Mesenchymal stem cell (in vitro differentiated cells and primary cell): ENCODE results near the gene RPUSD3.
"Not testable (repeated sequence)": the region's sequence is repeated elsewhere in the genome, so short reads cannot be mapped to it uniquely, and the experiment has no call there.

Source experiments
- DNase-seq: peaks from one replicate; pipeline ENCODE4 v3.0.0-alpha.2; 2013
- H2AFZ ChIP-seq: one replicate; pipeline ENCODE4 v1.6.1; 2013; ENCODE audit warnings: low read depth, mild to moderate bottlenecking, control low read depth, inconsistent platforms, low read length, moderate library complexity
- H2AK5ac ChIP-seq: 2 replicates; pipeline ENCODE4 v1.6.1; 2013; ENCODE audit warnings: low read length, moderate library complexity, mild to moderate bottlenecking, inconsistent platforms; ENCODE audit not compliant: severe bottlenecking
- H2BK120ac ChIP-seq: one replicate; pipeline ENCODE4 v1.6.1; 2013; ENCODE audit warnings: low read depth, mild to moderate bottlenecking, inconsistent platforms, low read length, moderate library complexity
- H2BK12ac ChIP-seq, 2 experiments: one replicate each; pipeline ENCODE4 v1.6.1; 2013; ENCODE audit warnings: inconsistent platforms in 2 of 2, low read length in 2 of 2, mild to moderate bottlenecking in 2 of 2, moderate library complexity in 2 of 2, control low read depth in 1 of 2
- H2BK15ac ChIP-seq: one replicate; pipeline ENCODE4 v1.6.1; 2013; ENCODE audit warnings: mild to moderate bottlenecking, low read depth, inconsistent platforms; ENCODE audit not compliant: poor library complexity, severe bottlenecking
- H2BK5ac ChIP-seq: 2 replicates; pipeline ENCODE4 v1.6.1; 2013; ENCODE audit warnings: low read depth, mild to moderate bottlenecking, low read length, control low read depth, inconsistent platforms; ENCODE audit not compliant: poor library complexity, severe bottlenecking
- H3K14ac ChIP-seq, 2 experiments: one replicate each; pipeline ENCODE4 v1.6.1; 2013; ENCODE audit warnings: inconsistent platforms in 2 of 2, low read length in 2 of 2, control low read depth in 1 of 2, mild to moderate bottlenecking in 1 of 2, moderate library complexity in 1 of 2
- H3K18ac ChIP-seq, 2 experiments: one replicate each; pipeline ENCODE4 v1.6.1; 2013; ENCODE audit warnings: inconsistent platforms in 2 of 2, low read length in 2 of 2, control low read depth in 1 of 2, low read depth in 1 of 2, mild to moderate bottlenecking in 1 of 2
- H3K23ac ChIP-seq, 2 experiments: one replicate each; pipeline ENCODE4 v1.6.1; 2013; ENCODE audit warnings: inconsistent platforms in 2 of 2, low read length in 2 of 2, mild to moderate bottlenecking in 2 of 2, moderate library complexity in 2 of 2, control low read depth in 1 of 2
- H3K27ac ChIP-seq: 2 replicates; pipeline ENCODE4 v1.5.1; 2013; ENCODE audit warnings: mild to moderate bottlenecking, moderate library complexity, low read length, control low read depth, inconsistent platforms; ENCODE audit not compliant: poor library complexity, severe bottlenecking
- H3K27me3 ChIP-seq, 2 experiments: 2 replicates each; pipeline versions ENCODE4 v1.6.1 to v1.7.0; 2013; ENCODE audit warnings: low read length in 2 of 2, mild to moderate bottlenecking in 2 of 2, moderate library complexity in 2 of 2, control low read depth in 1 of 2, inconsistent platforms in 1 of 2; ENCODE audit not compliant: control insufficient read depth in 1 of 2, insufficient read depth in 1 of 2
- H3K36me3 ChIP-seq, 2 experiments: 2 replicates each; pipeline versions ENCODE4 v1.6.1 to v1.7.0; 2013; ENCODE audit warnings: low read length in 2 of 2, control low read depth in 1 of 2, inconsistent platforms in 1 of 2, low read depth in 1 of 2, mild to moderate bottlenecking in 1 of 2; ENCODE audit not compliant: insufficient read depth in 2 of 2, control insufficient read depth in 1 of 2
- H3K4ac ChIP-seq, 2 experiments: one replicate each; pipeline ENCODE4 v1.6.1; 2013; ENCODE audit warnings: inconsistent platforms in 2 of 2, low read length in 2 of 2, mild to moderate bottlenecking in 2 of 2, moderate library complexity in 2 of 2, control low read depth in 1 of 2, low read depth in 1 of 2
- H3K4me1 ChIP-seq: 2 replicates; pipeline ENCODE4 v1.6.1; 2013; ENCODE audit warnings: low read depth, low read length, control low read depth; ENCODE audit not compliant: control insufficient read depth, insufficient read depth
- H3K4me2 ChIP-seq: 2 replicates; pipeline ENCODE4 v1.6.1; 2013; ENCODE audit warnings: low read length, mild to moderate bottlenecking, inconsistent platforms; ENCODE audit not compliant: poor library complexity, severe bottlenecking
- H3K4me3 ChIP-seq, 2 experiments: 2 replicates each; pipeline versions ENCODE4 v1.5.1 to v1.7.0; 2013; ENCODE audit warnings: low read length in 2 of 2, mild to moderate bottlenecking in 2 of 2, control low read depth in 1 of 2, low read depth in 1 of 2; ENCODE audit not compliant: insufficient read depth in 1 of 2
- H3K79me1 ChIP-seq: replicated peaks from 2 replicates; pipeline ENCODE4 v1.6.1; 2013; ENCODE audit warnings: mild to moderate bottlenecking, control low read depth, low read length, inconsistent platforms; ENCODE audit not compliant: poor library complexity, severe bottlenecking
- H3K9ac ChIP-seq: 2 replicates; pipeline ENCODE4 v1.7.0; 2013; ENCODE audit warnings: mild to moderate bottlenecking, low read length, moderate library complexity
- H3K9me3 ChIP-seq: 2 replicates; pipeline ENCODE4 v1.7.0; 2013; ENCODE audit warnings: mild to moderate bottlenecking, low read length; ENCODE audit not compliant: control insufficient read depth
- H4K8ac ChIP-seq: one replicate; pipeline ENCODE4 v1.6.1; 2013; ENCODE audit warnings: inconsistent platforms, mild to moderate bottlenecking, low read length, moderate library complexity
- H4K91ac ChIP-seq: one replicate; pipeline ENCODE4 v1.6.1; 2013; ENCODE audit warnings: mild to moderate bottlenecking, low read length, inconsistent platforms
- WGBS: methylation state at CpG from one replicate; pipeline ENCODE4 v1.1.7; 2013; ENCODE audit warnings: mixed read lengths; 5-methylcytosine and 5-hydroxymethylcytosine counted together

RPUSD3 gene

GRCh38 chr3:9878700-9879099 lies 34.9 kb upstream of the RPUSD3 start:
- H3K14ac ChIP-seq: peak overlapping the region in 1 of 2 experiments; percentile 9
- H3K9me3 ChIP-seq: no peaks in the 10 kb centered on the region
- H3K4me3 ChIP-seq: no peak overlapping the region
- H3K9ac ChIP-seq: no peak overlapping the region
- H3K79me1 ChIP-seq: no peaks in the 10 kb centered on the region
- H3K4me1 ChIP-seq: no peaks in the 10 kb centered on the region
- H2AK5ac ChIP-seq: no peak overlapping the region
- no peaks in the 10 kb centered on the region for H3K36me3 ChIP-seq
- no peak for DNase-seq
- no peak overlapping the region for H2BK120ac ChIP-seq
- H4K8ac ChIP-seq: no peak overlapping the region
- H2AFZ ChIP-seq: no peak overlapping the region
- H3K27me3 ChIP-seq: peaks cover 0 to 4% of the 10 kb centered on the region in 2 experiments
- no peak overlapping the region for H2BK12ac ChIP-seq
- H3K4me2 ChIP-seq: no peak overlapping the region
- no peak overlapping the region for H3K18ac ChIP-seq
- no peak overlapping the region for H3K4ac ChIP-seq
- 76% methylated on average over 5 of the region's 5 CpGs for WGBS
- H3K27ac ChIP-seq: no peak overlapping the region
- no peak overlapping the region for H4K91ac ChIP-seq
- no peak overlapping the region for H2BK5ac ChIP-seq
- no peak overlapping the region for H2BK15ac ChIP-seq
- no peak overlapping the region for H3K23ac ChIP-seq

GRCh38 chr3:9876991-9877390 lies 33.2 kb upstream of the RPUSD3 start:
- Histone ChIP-seq H2BK120ac (peak overlapping the region; percentile 38), H3K4me1 (no peaks in the 10 kb centered on the region), H3K27ac (no peak overlapping the region), H3K79me1 (no peaks in the 10 kb centered on the region), H4K91ac (no peak overlapping the region), H3K14ac (no peak overlapping the region), H3K23ac (no peak overlapping the region), H3K4me2 (no peak overlapping the region), H2BK12ac (no peak overlapping the region), H3K4me3 (no peak overlapping the region), H2BK15ac (no peak overlapping the region), H3K18ac (no peak overlapping the region), H2AK5ac (no peak overlapping the region), H3K9ac (no peak overlapping the region), H3K9me3 (no peaks in the 10 kb centered on the region), H2AFZ (no peak overlapping the region), H3K4ac (no peak overlapping the region), H2BK5ac (no peak overlapping the region), H4K8ac (no peak overlapping the region), H3K36me3 (no peaks in the 10 kb centered on the region), H3K27me3 (peaks cover 0 to 4% of the 10 kb centered on the region in 2 experiments)
- DNase-seq: no peak
- WGBS: 90% methylated on average over 12 of the region's 12 CpGs

GRCh38 chr3:9876255-9876654 lies 32.4 kb upstream of the RPUSD3 start:
- H3K36me3 ChIP-seq, H3K4me2 ChIP-seq, H2AK5ac ChIP-seq, H2BK15ac ChIP-seq, H2BK120ac ChIP-seq, H2BK5ac ChIP-seq, H3K9ac ChIP-seq, DNase-seq, H3K4ac ChIP-seq, H3K9me3 ChIP-seq, H2BK12ac ChIP-seq, H3K14ac ChIP-seq, H3K27ac ChIP-seq, H3K23ac ChIP-seq, H4K91ac ChIP-seq, H3K27me3 ChIP-seq, H3K4me3 ChIP-seq, H2AFZ ChIP-seq, H3K79me1 ChIP-seq, H3K18ac ChIP-seq, H3K4me1 ChIP-seq, H4K8ac ChIP-seq: not testable (repeated sequence)
- 96% methylated on average over 2 of the region's 4 CpGs for WGBS

- Histone ChIP-seq H3K18ac (no peak overlapping the region), H3K27me3 (peaks cover 0 to 4% of the 10 kb centered on the region in 2 experiments), H2BK15ac (no peak overlapping the region), H3K36me3 (no peaks in the 10 kb centered on the region), H2BK5ac (no peak overlapping the region), H2BK120ac (no peak overlapping the region), H3K4me3 (no peak overlapping the region), H2BK12ac (no peak overlapping the region), H3K4me1 (peaks cover 1% of the 10 kb centered on the region), H3K23ac (no peak overlapping the region), H3K79me1 (no peaks in the 10 kb centered on the region), H4K8ac (no peak overlapping the region), H3K27ac (no peak overlapping the region), H3K4ac (no peak overlapping the region), H3K9ac (no peak overlapping the region), H4K91ac (no peak overlapping the region), H3K4me2 (no peak overlapping the region), H2AFZ (no peak overlapping the region), H3K9me3 (no peaks in the 10 kb centered on the region), H3K14ac (no peak overlapping the region), H2AK5ac (no peak overlapping the region)
- DNase-seq: no peak
Observed at GRCh38 chr3:9875448-9875847, 31.6 kb upstream of the RPUSD3 start.
